Fibroblast of mammary gland (primary cell): ENCODE results near the gene SLC52A3.

ENCODE experiments used
- DNase-seq: peaks from one replicate; pipeline ENCODE4 v3.0.0-alpha.2; 2010; ENCODE audit warnings: low read depth
- H3K4me3 ChIP-seq: 2 replicates; pipeline ENCODE4 v1.5.1; 2011; ENCODE audit warnings: low read depth, mild to moderate bottlenecking, low read length, moderate library complexity; ENCODE audit not compliant: control insufficient read depth
- TF ChIP-seq, protein P1 (sequence below): conservative IDR thresholded peaks from 2 replicates; pipeline ENCODE4 v1.5.1; 2011; ENCODE audit warnings: low read depth, low read length, inconsistent platforms; ENCODE audit not compliant: control insufficient read depth, insufficient read depth

Gene SLC52A3

GRCh38 chr20:721876-722275, 46.4 kb downstream of the SLC52A3 start:
- no peak for DNase-seq
- TF ChIP-seq, protein P1, sequence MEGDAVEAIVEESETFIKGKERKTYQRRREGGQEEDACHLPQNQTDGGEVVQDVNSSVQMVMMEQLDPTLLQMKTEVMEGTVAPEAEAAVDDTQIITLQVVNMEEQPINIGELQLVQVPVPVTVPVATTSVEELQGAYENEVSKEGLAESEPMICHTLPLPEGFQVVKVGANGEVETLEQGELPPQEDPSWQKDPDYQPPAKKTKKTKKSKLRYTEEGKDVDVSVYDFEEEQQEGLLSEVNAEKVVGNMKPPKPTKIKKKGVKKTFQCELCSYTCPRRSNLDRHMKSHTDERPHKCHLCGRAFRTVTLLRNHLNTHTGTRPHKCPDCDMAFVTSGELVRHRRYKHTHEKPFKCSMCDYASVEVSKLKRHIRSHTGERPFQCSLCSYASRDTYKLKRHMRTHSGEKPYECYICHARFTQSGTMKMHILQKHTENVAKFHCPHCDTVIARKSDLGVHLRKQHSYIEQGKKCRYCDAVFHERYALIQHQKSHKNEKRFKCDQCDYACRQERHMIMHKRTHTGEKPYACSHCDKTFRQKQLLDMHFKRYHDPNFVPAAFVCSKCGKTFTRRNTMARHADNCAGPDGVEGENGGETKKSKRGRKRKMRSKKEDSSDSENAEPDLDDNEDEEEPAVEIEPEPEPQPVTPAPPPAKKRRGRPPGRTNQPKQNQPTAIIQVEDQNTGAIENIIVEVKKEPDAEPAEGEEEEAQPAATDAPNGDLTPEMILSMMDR: no peak
- no peak overlapping the region for H3K4me3 ChIP-seq

GRCh38 chr20:719816-720215, 48.5 kb downstream of the SLC52A3 start:
- H3K4me3 ChIP-seq: no peak overlapping the region
- no peak for DNase-seq
- TF ChIP-seq, protein P1: no peak

GRCh38 chr20:719068-719467, 49.2 kb downstream of the SLC52A3 start:
- no peak for DNase-seq
- no peak overlapping the region for H3K4me3 ChIP-seq
- TF ChIP-seq, protein P1: no peak

GRCh38 chr20:717832-718231, 50.5 kb downstream of the SLC52A3 start:
- DNase-seq: no peak
- H3K4me3 ChIP-seq: no peak overlapping the region
- TF ChIP-seq, protein P1: no peak

- DNase-seq: no peak
- no peak overlapping the region for H3K4me3 ChIP-seq
- TF ChIP-seq, protein P1: no peak
These were observed 51.0 kb downstream of the SLC52A3 start for GRCh38 chr20:717271-717670.

- H3K4me3 ChIP-seq: no peak overlapping the region
- TF ChIP-seq, protein P1: no peak
- DNase-seq: no peak
These were observed 53.8 kb downstream of the SLC52A3 start for GRCh38 chr20:714453-714852.

DNA sequence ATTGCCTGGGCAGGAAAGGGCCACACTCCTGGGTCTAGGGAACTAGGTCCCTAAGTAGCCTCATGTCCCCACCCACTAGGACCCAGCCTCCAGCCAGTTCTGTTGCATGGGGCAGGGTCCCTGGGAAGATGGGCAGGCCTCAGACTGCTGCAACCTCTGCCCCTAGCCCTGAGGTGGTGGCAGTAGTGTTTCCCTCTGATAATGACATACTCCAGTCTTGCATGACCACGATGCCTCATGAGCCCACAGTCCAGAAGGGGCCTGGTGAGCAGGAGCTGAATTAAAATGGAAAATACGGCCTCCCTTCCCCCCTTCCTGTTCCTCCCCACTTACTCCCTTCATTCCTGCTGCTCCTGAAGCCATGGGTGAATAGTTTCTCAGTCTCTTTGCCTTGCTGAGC, 56.7 kb downstream of the SLC52A3 start:
- DNase-seq: no peak

More for the DNA sequence above, 56.7 kb downstream of the SLC52A3 start:
- TF ChIP-seq, protein P1: no peak
- H3K4me3 ChIP-seq: no peak overlapping the region
